Measurements from ENCODE around the gene PSD4. TPM values are rescaled to one million over a fixed set of nuclear protein-coding genes. Genes with fewer than 3 reads are reported as not detected.
A peak's percentile ranks its signal among the peaks of the same experiment; 100 is the strongest.

PSD4 gene
- total and polyA plus RNA-seq, 4 experiments from 2014 or later = 11.9 to 101 (median 66.4) TPM

DNA sequence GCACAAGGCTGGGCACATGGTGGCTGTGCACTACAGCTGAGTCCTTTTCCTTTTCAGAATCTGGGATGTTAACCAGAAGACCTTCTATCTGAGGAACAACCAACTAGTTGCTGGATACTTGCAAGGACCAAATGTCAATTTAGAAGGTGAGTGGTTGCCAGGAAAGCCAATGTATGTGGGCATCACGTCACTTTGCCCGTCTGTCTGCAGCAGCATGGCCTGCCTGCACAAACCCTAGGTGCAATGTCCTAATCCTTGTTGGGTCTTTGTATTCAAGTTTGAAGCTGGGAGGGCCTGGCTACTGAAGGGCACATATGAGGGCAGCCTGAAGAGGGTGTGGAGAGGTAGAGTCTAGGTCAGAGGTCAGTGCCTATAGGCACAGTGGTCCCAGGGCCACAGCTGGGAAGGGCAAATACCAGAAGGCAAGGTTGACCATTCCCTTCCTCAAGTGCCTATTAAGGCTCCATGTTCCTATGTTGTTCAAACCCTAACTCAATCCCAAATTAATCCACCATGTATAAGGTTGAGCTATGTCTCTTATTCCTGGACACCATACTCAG is 44.2 kb upstream of the PSD4 start:
- no peak overlapping the region for H3K27ac ChIP-seq (ENCODE audit: low read depth, low read length)
- no peak for DNase-seq
- H3K36me3 ChIP-seq (ENCODE audit: insufficient read depth, low read length) = no peaks in the 10 kb centered on the region
- no peak overlapping the region for H3K4me3 ChIP-seq (ENCODE audit: low read length in 2 of 2)
- ChIA-PET CTCF (ENCODE audit: partially characterized antibody) (interaction anchor here (1.1 to 2.5 kb wide), 3 partner anchors 9 to 241 kb away, joined by 3 to 19 read pairs (median 5); no protein-coding TSS in a partner anchor), POLR2A (ENCODE audit: partially characterized antibody) (interaction anchor here (0.8 to 1.3 kb wide), 2 partner anchors 9 to 13 kb away, joined by 3 to 6 read pairs; no protein-coding TSS in a partner anchor)
- peak overlapping the region in 1 of 8 donors; percentile 8 for H3K4me3 Mint-ChIP-seq
- no peaks in the 10 kb centered on the region for H3K36me3 Mint-ChIP-seq
- peaks cover under 1 to 1% (median under 1%) of the 10 kb centered on the region in 4 donors for H3K4me1 Mint-ChIP-seq
- no peaks in the 10 kb centered on the region for H3K9me3 Mint-ChIP-seq
- no peaks in the 10 kb centered on the region for H3K27me3 ChIP-seq (ENCODE audit: insufficient read depth, low read length)
- peaks cover 0 to under 1% of the 10 kb centered on the region in 2 donors for H3K27me3 Mint-ChIP-seq
- H3K4me1 ChIP-seq (ENCODE audit: insufficient read depth, low read length) = no peaks in the 10 kb centered on the region
- H3K27ac Mint-ChIP-seq = no peak overlapping the region
- no peaks in the 10 kb centered on the region for H3K9me3 ChIP-seq (ENCODE audit: control insufficient read depth in 1 of 2, low read length in 2 of 2)
- intact Hi-C loops (cut with micrococcal nuclease) = no loop called here

- CTCF ChIA-PET (ENCODE audit: partially characterized antibody) = interaction anchor here (16.1 kb wide), 1 partner anchor 67 kb away, joined by 662 read pairs; no protein-coding TSS in a partner anchor
- H3K9me3 ChIP-seq (ENCODE audit: control insufficient read depth in 1 of 2, low read length in 2 of 2) = no peaks in the 10 kb centered on the region
- no peak overlapping the region for H3K4me3 ChIP-seq (ENCODE audit: low read length in 2 of 2)
- Mint-ChIP-seq H3K4me1 (peaks cover 0 to 1% (median 0%) of the 10 kb centered on the region in 4 donors), H3K27ac (no peak overlapping the region), H3K4me3 (no peak overlapping the region), H3K36me3 (no peaks in the 10 kb centered on the region), H3K27me3 (no peaks in the 10 kb centered on the region), H3K9me3 (no peaks in the 10 kb centered on the region)
- no peaks in the 10 kb centered on the region for H3K27me3 ChIP-seq (ENCODE audit: insufficient read depth, low read length)
- intact Hi-C loops (cut with micrococcal nuclease) = no loop called here
- no peaks in the 10 kb centered on the region for H3K4me1 ChIP-seq (ENCODE audit: insufficient read depth, low read length)
- H3K36me3 ChIP-seq (ENCODE audit: insufficient read depth, low read length) = no peaks in the 10 kb centered on the region
- POLR2A ChIA-PET (ENCODE audit: partially characterized antibody) = no interaction called here
- DNase-seq = no peak
- no peak overlapping the region for H3K27ac ChIP-seq (ENCODE audit: low read depth, low read length)
Measured at GRCh38 chr2:113131352-113132185, 42.2 kb upstream of the PSD4 start.

DNA sequence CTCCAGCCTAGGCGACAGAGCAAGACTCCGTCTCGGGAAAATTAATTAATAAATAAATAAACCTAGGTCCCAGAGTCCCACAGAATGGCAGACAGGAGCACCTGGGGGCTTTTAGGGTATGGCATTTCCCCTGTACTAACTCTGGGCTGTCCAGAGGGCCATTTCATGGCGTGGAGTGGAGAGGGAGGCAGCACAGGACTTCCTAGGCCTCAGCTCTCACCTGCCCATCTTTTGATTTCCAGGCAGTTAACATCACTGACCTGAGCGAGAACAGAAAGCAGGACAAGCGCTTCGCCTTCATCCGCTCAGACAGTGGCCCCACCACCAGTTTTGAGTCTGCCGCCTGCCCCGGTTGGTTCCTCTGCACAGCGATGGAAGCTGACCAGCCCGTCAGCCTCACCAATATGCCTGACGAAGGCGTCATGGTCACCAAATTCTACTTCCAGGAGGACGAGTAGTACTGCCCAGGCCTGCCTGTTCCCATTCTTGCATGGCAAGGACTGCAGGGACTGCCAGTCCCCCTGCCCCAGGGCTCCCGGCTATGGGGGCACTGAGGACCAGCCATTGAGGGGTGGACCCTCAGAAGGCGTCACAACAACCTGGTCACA is 41.3 kb upstream of the PSD4 start:
- ChIA-PET CTCF (ENCODE audit: partially characterized antibody) (interaction anchor here (1.9 to 16.1 kb wide), 2 partner anchors 53 to 66 kb away, joined by 4 to 662 read pairs; no protein-coding TSS in a partner anchor), POLR2A (ENCODE audit: partially characterized antibody) (no interaction called here)
- no peak overlapping the region for H3K27ac Mint-ChIP-seq
- no peak overlapping the region for H3K4me3 Mint-ChIP-seq
- intact Hi-C loops (cut with micrococcal nuclease) = no loop called here
- Histone ChIP-seq H3K4me1 (ENCODE audit: insufficient read depth, low read length) (no peaks in the 10 kb centered on the region), H3K27ac (ENCODE audit: low read depth, low read length) (no peak overlapping the region), H3K4me3 (ENCODE audit: low read length in 2 of 2) (no peak overlapping the region), H3K9me3 (ENCODE audit: control insufficient read depth in 1 of 2, low read length in 2 of 2) (no peaks in the 10 kb centered on the region), H3K27me3 (ENCODE audit: insufficient read depth, low read length) (no peaks in the 10 kb centered on the region), H3K36me3 (ENCODE audit: insufficient read depth, low read length) (no peaks in the 10 kb centered on the region)
- no peak for DNase-seq
- H3K27me3 Mint-ChIP-seq = no peaks in the 10 kb centered on the region
- no peaks in the 10 kb centered on the region for H3K9me3 Mint-ChIP-seq
- H3K36me3 Mint-ChIP-seq = no peaks in the 10 kb centered on the region
- H3K4me1 Mint-ChIP-seq = peaks cover 3 to 5% (median 4%) of the 10 kb centered on the region in 4 donors

- CTCF ChIA-PET (ENCODE audit: partially characterized antibody) = interaction anchor here (1.1 to 16.1 kb wide), 9 partner anchors 23 to 257 kb away, joined by 3 to 662 read pairs (median 5); partner anchors contain the start of gene PSD4
- Mint-ChIP-seq H3K9me3 (no peaks in the 10 kb centered on the region), H3K4me3 (no peak overlapping the region), H3K36me3 (no peaks in the 10 kb centered on the region), H3K27me3 (no peaks in the 10 kb centered on the region), H3K27ac (peak overlapping the region in 3 of 7 donors; percentile 19 to 62 (median 22)), H3K4me1 (peaks cover 11 to 18% (median 14%) of the 10 kb centered on the region in 4 donors)
- POLR2A ChIA-PET (ENCODE audit: partially characterized antibody) = no interaction called here
- intact Hi-C loops (cut with micrococcal nuclease) = no loop called here
- no peak overlapping the region for H3K27ac ChIP-seq (ENCODE audit: low read depth, low read length)
- no peaks in the 10 kb centered on the region for H3K9me3 ChIP-seq (ENCODE audit: control insufficient read depth in 1 of 2, low read length in 2 of 2)
- no peaks in the 10 kb centered on the region for H3K36me3 ChIP-seq (ENCODE audit: insufficient read depth, low read length)
- H3K4me3 ChIP-seq (ENCODE audit: low read length in 2 of 2) = no peak overlapping the region
- DNase-seq = no peak
- no peaks in the 10 kb centered on the region for H3K27me3 ChIP-seq (ENCODE audit: insufficient read depth, low read length)
- H3K4me1 ChIP-seq (ENCODE audit: insufficient read depth, low read length) = peaks cover 8% of the 10 kb centered on the region
Measured at GRCh38 chr2:113133704-113134598, 39.8 kb upstream of the PSD4 start.

GRCh38 chr2:113134717-113135116 is 39.1 kb upstream of the PSD4 start:
- Mint-ChIP-seq H3K36me3 (no peaks in the 10 kb centered on the region), H3K27ac (no peak overlapping the region), H3K27me3 (no peaks in the 10 kb centered on the region), H3K9me3 (no peaks in the 10 kb centered on the region), H3K4me3 (no peak overlapping the region), H3K4me1 (peaks cover 12 to 24% (median 16%) of the 10 kb centered on the region in 4 donors)
- Histone ChIP-seq H3K9me3 (ENCODE audit: control insufficient read depth in 1 of 2, low read length in 2 of 2) (no peaks in the 10 kb centered on the region), H3K27ac (ENCODE audit: low read depth, low read length) (no peak overlapping the region), H3K27me3 (ENCODE audit: insufficient read depth, low read length) (no peaks in the 10 kb centered on the region), H3K4me3 (ENCODE audit: low read length in 2 of 2) (no peak overlapping the region), H3K4me1 (ENCODE audit: insufficient read depth, low read length) (peaks cover 12% of the 10 kb centered on the region), H3K36me3 (ENCODE audit: insufficient read depth, low read length) (no peaks in the 10 kb centered on the region)
- intact Hi-C loops (cut with micrococcal nuclease) = loop anchor here (5.0 kb wide), 1 partner anchor 258 kb away; no protein-coding TSS in a partner anchor
- no peak for DNase-seq
- ChIA-PET POLR2A (ENCODE audit: partially characterized antibody) (no interaction called here), CTCF (ENCODE audit: partially characterized antibody) (interaction anchor here (0.7 to 16.1 kb wide), 16 partner anchors 10 to 256 kb away, joined by 3 to 662 read pairs (median 4); partner anchors contain the start of gene PSD4)

GRCh38 chr2:113135317-113135716 is 38.5 kb upstream of the PSD4 start:
- no peaks in the 10 kb centered on the region for H3K27me3 Mint-ChIP-seq
- Histone ChIP-seq H3K4me3 (ENCODE audit: low read length in 2 of 2) (no peak overlapping the region), H3K27ac (ENCODE audit: low read depth, low read length) (no peak overlapping the region), H3K4me1 (ENCODE audit: insufficient read depth, low read length) (peaks cover 12% of the 10 kb centered on the region), H3K36me3 (ENCODE audit: insufficient read depth, low read length) (no peaks in the 10 kb centered on the region), H3K27me3 (ENCODE audit: insufficient read depth, low read length) (no peaks in the 10 kb centered on the region), H3K9me3 (ENCODE audit: control insufficient read depth in 1 of 2, low read length in 2 of 2) (no peaks in the 10 kb centered on the region)
- H3K9me3 Mint-ChIP-seq = no peaks in the 10 kb centered on the region
- H3K27ac Mint-ChIP-seq = no peak overlapping the region
- POLR2A ChIA-PET (ENCODE audit: partially characterized antibody) = no interaction called here
- CTCF ChIA-PET (ENCODE audit: partially characterized antibody) = interaction anchor here (0.7 to 16.1 kb wide), 20 partner anchors 9 to 255 kb away, joined by 3 to 662 read pairs (median 6); partner anchors contain the start of gene PSD4
- peaks cover 12 to 24% (median 16%) of the 10 kb centered on the region in 4 donors for H3K4me1 Mint-ChIP-seq
- intact Hi-C loops (cut with micrococcal nuclease) = loop anchor here (5.0 kb wide), 1 partner anchor 257 kb away; no protein-coding TSS in a partner anchor
- H3K4me3 Mint-ChIP-seq = no peak overlapping the region
- no peaks in the 10 kb centered on the region for H3K36me3 Mint-ChIP-seq
- DNase-seq = no peak

Data from CD4-positive, alpha-beta memory T cell (primary cell).